HepG2 (cell line): Measurements from ENCODE around the gene OCSTAMP. TPM values are rescaled to one million over a fixed set of nuclear protein-coding genes. Genes with fewer than 3 reads are reported as not detected.

Source experiments
- CEBPG ChIP-seq: IDR thresholded peaks from 2 replicates; pipeline ENCODE4 v1.6.1; 2016
- CHCHD3 ChIP-seq: sonication (generic); formaldehyde crosslinking; IDR thresholded peaks from 2 replicates; pipeline ENCODE4 v1.8.0; 2022; ENCODE audit warnings: mild to moderate bottlenecking, missing genetic modification reagents, moderate library complexity
- MTA1 ChIP-seq: sonication (generic); formaldehyde crosslinking; IDR thresholded peaks from 2 replicates; pipeline ENCODE4 v1.4.0; 2020; ENCODE audit warnings: missing genetic modification reagents, mild to moderate bottlenecking, borderline replicate concordance
- RERE ChIP-seq: IDR thresholded peaks from 2 replicates; pipeline ENCODE4 v1.6.1; 2016; ENCODE audit warnings: low read depth, missing genetic modification reagents, missing compliant biosample characterization
- TEAD2 ChIP-seq: sonication (generic); formaldehyde crosslinking; IDR thresholded peaks from 2 replicates; pipeline ENCODE4 v1.9.0; 2021; ENCODE audit warnings: missing genetic modification reagents
- ZNF207 ChIP-seq: fragments of 450-650 bp; IDR thresholded peaks from 2 replicates; pipeline ENCODE4 v1.6.1; 2016; ENCODE audit warnings: antibody characterized with exemption, borderline replicate concordance
- ZNF839 ChIP-seq: sonication (generic); formaldehyde crosslinking; IDR thresholded peaks from 2 replicates; pipeline ENCODE4 v1.4.0; 2020; ENCODE audit warnings: missing genetic modification reagents, mild to moderate bottlenecking, borderline replicate concordance
- ZSCAN21 ChIP-seq: sonication (generic); formaldehyde crosslinking; IDR thresholded peaks from 2 replicates; pipeline ENCODE4 v1.8.0; 2022; ENCODE audit warnings: mild to moderate bottlenecking, missing genetic modification reagents, moderate library complexity, borderline replicate concordance
- polyA plus RNA-seq, 8 experiments: library from polyadenylated mRNA; depleted of rRNA in 3 of 8; stranded (reverse) in 7 of 8; unstranded in 1 of 8; fragments of >200 nt; fragmentation: Illumina TruSeq in 4 of 8; extraction: Trizol in 4 of 8; gene quantifications; 2 replicates each; pipeline versions ENCODE4 v1.2.1 to v1.2.3, GENCODE V29; 2011 to 2016; ENCODE audit warnings: low read depth in 4 of 8, missing spikeins in 1 of 8, mixed read lengths in 1 of 8; ENCODE audit not compliant: insufficient read depth in 1 of 8
- total RNA-seq, 5 experiments: library from RNA; depleted of rRNA; stranded (reverse); fragments of >200 nt; fragmentation: Illumina TruSeq; extraction: Trizol; gene quantifications; 2 replicates each; pipeline ENCODE4 v1.2.3, GENCODE V29; 2016; ENCODE audit warnings: low read depth in 1 of 5
- TF ChIP-seq, protein P1 (sequence below), 2 experiments: sonication (generic) in 1 of 2; formaldehyde crosslinking in 1 of 2; IDR thresholded peaks; 2 replicates each; pipeline versions ENCODE4 v1.4.0 to v1.6.1; 2016 to 2020; ENCODE audit warnings: borderline replicate concordance in 1 of 2, low read depth in 1 of 2, mild to moderate bottlenecking in 1 of 2, missing genetic modification reagents in 1 of 2
- TF ChIP-seq, protein P2 (sequence below): sonication (generic); formaldehyde crosslinking; IDR thresholded peaks from 2 replicates; pipeline ENCODE4 v1.8.1; 2023; ENCODE audit warnings: missing genetic modification reagents, mild to moderate bottlenecking, borderline replicate concordance

OCSTAMP gene
- total and polyA plus RNA-seq, 2 of the 13 experiments (the other 11 are each of a cell fraction or from before 2014, with no cell fraction given): not detected

DNA sequence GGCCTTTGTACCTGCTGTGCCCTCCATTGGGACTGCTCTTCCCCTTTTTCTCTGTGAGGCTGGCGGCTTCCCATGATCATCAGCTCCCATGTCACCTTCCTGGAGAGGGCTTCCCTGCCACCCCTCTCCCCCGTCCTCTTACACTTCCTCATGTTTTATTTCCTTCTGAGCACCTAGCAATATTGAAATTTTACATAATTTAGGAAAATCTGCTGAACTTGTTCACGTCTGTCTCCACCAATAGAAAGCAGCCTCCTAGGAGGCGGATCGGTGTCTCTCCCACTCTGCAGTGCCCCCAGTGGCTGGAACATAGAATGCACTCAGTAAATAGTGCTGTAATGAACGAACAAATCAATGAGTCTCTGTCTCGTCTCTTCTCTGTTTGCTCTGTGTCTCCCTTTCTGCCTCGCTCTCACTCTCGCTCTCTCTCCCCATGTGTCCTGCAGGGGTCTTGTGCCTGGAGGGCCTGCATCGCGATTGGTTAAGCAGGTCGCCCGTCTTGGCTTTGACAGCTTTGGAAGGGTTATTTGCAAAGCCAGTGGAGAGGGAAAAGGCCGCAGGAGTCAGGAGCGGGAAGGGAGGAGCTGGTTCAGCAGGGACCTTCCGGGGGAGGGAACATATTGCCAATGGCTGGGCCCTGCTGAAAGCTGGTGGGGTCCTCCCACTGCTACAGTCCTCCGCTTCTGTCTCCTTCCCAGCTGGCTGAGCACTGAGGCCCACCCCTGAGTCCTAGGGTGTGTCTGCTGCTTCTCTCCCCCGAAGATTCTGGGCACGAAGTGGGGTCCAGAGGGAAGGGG is 12.1 kb upstream of the OCSTAMP start (continued):
- TF ChIP-seq, protein P1, sequence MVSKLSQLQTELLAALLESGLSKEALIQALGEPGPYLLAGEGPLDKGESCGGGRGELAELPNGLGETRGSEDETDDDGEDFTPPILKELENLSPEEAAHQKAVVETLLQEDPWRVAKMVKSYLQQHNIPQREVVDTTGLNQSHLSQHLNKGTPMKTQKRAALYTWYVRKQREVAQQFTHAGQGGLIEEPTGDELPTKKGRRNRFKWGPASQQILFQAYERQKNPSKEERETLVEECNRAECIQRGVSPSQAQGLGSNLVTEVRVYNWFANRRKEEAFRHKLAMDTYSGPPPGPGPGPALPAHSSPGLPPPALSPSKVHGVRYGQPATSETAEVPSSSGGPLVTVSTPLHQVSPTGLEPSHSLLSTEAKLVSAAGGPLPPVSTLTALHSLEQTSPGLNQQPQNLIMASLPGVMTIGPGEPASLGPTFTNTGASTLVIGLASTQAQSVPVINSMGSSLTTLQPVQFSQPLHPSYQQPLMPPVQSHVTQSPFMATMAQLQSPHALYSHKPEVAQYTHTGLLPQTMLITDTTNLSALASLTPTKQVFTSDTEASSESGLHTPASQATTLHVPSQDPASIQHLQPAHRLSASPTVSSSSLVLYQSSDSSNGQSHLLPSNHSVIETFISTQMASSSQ (IDR thresholded peaks at IDR 0.05; ENCODE audit: low read depth): no peak
- TF ChIP-seq, protein P1 (CRISPR knock-in tag; IDR thresholded peaks at IDR 0.05; ENCODE audit: borderline replicate concordance): 0 out of 2 replicates have a peak, but pooled peaks have one; percentile 43
- peak; percentile 52 for TF ChIP-seq CEBPG (CRISPR knock-in tag)
- TF ChIP-seq ZNF839 (CRISPR knock-in tag): no peak; the same call in 1 of the 2 replicates
- 0 out of 2 replicates have a peak, but pooled peaks have one; percentile 45 for TF ChIP-seq TEAD2 (CRISPR knock-in tag)
- no peak for TF ChIP-seq CHCHD3 (CRISPR knock-in tag)
- TF ChIP-seq, protein P2, sequence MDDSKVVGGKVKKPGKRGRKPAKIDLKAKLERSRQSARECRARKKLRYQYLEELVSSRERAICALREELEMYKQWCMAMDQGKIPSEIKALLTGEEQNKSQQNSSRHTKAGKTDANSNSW (CRISPR knock-in tag): no peak
- TF ChIP-seq ZSCAN21: 0 out of 2 replicates have a peak, but pooled peaks have one; percentile 41
- no peak for TF ChIP-seq MTA1
- TF ChIP-seq RERE (CRISPR knock-in tag): peak; percentile 28; the same call in 1 of the 2 replicates
- TF ChIP-seq ZNF207: no peak
